Measurements from ENCODE around the gene PBX4.

PBX4 gene

DNA sequence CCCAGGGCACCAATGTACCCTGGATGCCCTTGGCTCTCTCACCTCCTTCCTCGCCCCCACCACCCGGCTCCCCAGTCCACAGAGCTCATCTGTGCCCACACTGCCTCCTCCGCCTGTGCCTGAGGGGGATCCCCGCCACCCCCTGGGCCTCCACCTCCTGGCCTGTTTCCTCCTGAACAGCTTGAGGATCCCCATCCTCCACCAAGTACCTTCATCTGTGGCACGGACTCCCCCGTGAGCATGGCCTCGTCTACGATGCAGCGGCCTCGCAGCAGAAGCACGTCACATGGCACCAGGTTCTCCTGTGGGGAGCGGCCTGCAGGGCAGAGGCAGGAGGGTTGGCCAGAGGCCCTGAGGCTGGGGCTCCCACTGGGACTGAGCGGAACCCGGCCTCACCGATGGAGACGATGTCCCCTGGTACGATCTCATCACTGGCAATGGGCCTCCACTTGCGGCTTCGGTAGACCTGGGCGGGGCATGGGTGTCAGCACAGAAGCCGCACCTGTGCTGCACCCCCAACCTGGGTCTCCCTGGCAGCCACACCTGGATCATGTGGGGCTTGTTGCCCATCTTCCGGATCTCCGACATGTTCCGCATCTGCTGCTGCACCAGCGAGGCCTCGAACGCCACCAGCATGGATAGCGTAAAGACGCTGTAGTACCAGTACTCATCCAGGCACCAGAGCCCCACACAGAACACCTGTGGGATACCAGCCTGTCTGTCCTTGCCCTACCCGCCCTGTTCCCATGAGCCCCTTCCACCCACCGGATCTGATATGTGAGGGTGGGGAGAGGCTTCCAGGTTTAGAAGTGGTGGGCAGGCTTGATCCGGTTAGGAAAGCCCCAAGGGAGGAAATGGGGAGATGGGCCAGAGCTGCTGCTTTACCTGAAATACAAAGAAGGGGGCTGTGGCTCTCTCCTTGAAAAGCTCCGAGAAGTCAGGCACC lies 38.2 kb upstream of the PBX4 start:
- Histone ChIP-seq H3K27ac (ENCODE audit: low read length) (no peak overlapping the region), H3K36me3 (ENCODE audit: insufficient read depth, low read depth, low read length) (peaks cover 86% of the 10 kb centered on the region), H3K4me3 (ENCODE audit: low read length) (no peak overlapping the region), H3K9me3 (ENCODE audit: insufficient read depth, low read depth, low read length) (no peaks in the 10 kb centered on the region), H3K27me3 (ENCODE audit: insufficient read depth, low read length) (no peaks in the 10 kb centered on the region), H3K4me1 (ENCODE audit: insufficient read depth, low read length) (no peaks in the 10 kb centered on the region), H3K9ac (ENCODE audit: low read depth, low read length) (no peak overlapping the region)

DNA sequence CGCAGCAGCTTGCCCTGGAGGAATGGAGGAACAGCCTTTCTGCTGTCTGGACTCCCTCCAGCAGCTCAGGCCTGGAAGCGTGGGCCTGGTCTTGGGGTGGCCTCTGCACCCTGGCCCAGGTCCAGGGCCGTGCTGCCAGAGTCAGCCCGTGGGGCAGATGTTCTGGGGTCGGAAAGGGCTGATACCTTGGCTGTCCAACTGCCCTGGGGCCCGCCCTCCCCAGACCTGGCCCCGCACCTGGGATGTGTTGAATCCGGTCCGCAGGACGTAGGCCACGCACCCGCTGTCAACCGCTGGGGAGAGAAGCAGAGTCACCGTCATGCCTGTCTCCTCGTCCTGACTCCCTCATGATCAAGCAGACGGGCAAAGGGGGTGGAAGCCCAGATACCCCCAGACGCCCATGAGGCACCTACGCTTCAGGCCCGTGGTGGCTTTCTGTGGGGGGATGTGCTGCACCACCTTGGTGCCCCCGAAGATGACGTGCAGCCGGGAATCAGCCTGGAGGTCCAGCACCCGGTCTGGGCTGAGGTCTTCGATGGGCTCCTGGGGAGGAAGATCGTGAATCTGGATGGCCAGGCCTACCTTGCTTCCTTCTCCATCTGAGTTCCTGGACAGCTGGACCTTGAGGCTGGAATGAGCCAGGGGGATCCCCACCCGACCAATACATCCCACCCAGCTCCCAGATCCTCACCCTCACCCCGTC lies 37.3 kb upstream of the PBX4 start:
- Histone ChIP-seq H3K27ac (ENCODE audit: low read length) (no peak overlapping the region), H3K9me3 (ENCODE audit: insufficient read depth, low read depth, low read length) (no peaks in the 10 kb centered on the region), H3K4me1 (ENCODE audit: insufficient read depth, low read length) (no peaks in the 10 kb centered on the region), H3K36me3 (ENCODE audit: insufficient read depth, low read depth, low read length) (peaks cover 91% of the 10 kb centered on the region), H3K4me3 (ENCODE audit: low read length) (no peak overlapping the region), H3K9ac (ENCODE audit: low read depth, low read length) (no peak overlapping the region), H3K27me3 (ENCODE audit: insufficient read depth, low read length) (no peaks in the 10 kb centered on the region)

DNA sequence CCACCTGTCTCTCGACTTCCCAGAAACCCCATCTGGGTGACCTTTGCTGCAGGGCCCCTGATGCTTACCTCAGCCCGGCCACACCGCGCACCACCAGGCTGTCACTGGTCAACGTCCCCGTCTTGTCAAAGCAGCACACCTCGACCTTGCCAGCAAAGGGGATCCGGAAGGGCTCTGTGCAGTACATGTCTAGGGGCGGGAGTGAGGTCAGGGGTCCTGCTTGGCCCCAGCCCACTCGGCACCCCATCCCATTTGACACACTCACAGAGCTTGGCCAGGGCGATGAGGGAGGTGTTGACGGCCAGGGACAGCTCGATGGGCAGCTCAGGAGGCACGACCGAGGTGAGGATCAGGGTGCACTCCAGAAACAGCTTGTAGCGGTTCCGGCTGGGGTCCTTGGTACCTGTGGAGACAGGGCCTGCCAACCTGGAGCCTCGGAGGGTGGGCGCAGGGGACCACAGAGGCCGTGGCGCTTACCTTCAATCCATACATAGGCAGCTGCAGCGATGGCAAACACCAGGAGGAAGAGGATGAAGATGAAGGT lies 36.6 kb upstream of the PBX4 start:
- Histone ChIP-seq H3K4me1 (ENCODE audit: insufficient read depth, low read length) (no peaks in the 10 kb centered on the region), H3K9me3 (ENCODE audit: insufficient read depth, low read depth, low read length) (no peaks in the 10 kb centered on the region), H3K27me3 (ENCODE audit: insufficient read depth, low read length) (no peaks in the 10 kb centered on the region), H3K9ac (ENCODE audit: low read depth, low read length) (no peak overlapping the region), H3K4me3 (ENCODE audit: low read length) (no peak overlapping the region), H3K36me3 (ENCODE audit: insufficient read depth, low read depth, low read length) (peaks cover 98% of the 10 kb centered on the region), H3K27ac (ENCODE audit: low read length) (no peak overlapping the region)

DNA sequence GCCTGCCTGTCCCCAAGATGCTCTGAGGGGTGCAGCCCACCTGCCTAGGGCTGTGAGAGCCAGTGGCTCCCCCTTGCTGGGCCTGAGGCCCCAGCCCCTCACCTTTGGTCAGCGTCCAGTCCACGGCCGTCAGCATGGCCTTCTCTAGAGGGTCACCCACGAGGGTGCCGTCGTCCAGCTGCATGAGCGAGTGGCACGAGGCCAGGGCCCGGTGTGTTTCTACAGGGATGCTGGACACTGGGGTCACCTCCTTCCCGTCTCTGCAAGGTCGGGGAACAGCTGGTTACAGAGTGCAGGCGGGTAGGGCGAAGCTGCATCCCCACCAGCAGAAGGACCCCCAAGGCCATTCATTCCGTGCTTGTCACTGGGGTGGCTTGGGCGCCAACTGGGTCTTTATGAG lies 36.0 kb upstream of the PBX4 start:
- Histone ChIP-seq H3K4me1 (ENCODE audit: insufficient read depth, low read length) (no peaks in the 10 kb centered on the region), H3K36me3 (ENCODE audit: insufficient read depth, low read depth, low read length) (peaks cover 97% of the 10 kb centered on the region), H3K27ac (ENCODE audit: low read length) (no peak overlapping the region), H3K9me3 (ENCODE audit: insufficient read depth, low read depth, low read length) (no peaks in the 10 kb centered on the region), H3K4me3 (ENCODE audit: low read length) (no peak overlapping the region), H3K27me3 (ENCODE audit: insufficient read depth, low read length) (no peaks in the 10 kb centered on the region), H3K9ac (ENCODE audit: low read depth, low read length) (no peak overlapping the region)

DNA sequence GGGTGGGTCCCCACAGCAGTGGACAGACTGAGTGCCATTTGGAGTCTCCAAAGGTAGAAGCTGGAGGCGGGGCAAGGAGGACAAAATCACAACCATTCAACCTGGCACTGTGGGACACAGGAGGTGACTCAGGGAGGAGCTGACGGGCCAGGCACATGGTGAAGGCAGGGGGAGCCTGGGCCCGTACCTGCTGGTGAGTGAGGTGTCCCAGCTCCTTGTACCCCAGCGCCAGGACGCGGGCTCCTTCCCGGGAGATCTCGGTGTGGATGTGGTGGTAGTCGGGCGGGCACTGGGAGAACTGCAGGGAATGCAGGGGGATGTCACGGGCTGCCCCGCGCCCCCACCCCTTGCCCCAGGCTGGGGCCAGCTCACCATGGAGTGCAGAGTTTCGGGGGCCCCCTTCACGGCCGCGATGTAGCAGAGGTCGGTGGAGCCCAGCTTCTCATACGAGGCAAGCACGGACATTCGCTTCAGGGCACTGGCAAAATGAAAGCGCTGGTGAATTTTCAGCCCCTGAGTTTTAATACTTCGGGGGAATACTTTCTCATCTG lies 35.2 kb upstream of the PBX4 start:
- no peaks in the 10 kb centered on the region for H3K27me3 ChIP-seq (ENCODE audit: insufficient read depth, low read length)
- no peak overlapping the region for H3K9ac ChIP-seq (ENCODE audit: low read depth, low read length)
- H3K4me1 ChIP-seq (ENCODE audit: insufficient read depth, low read length), result no peaks in the 10 kb centered on the region
- peaks cover 97% of the 10 kb centered on the region for H3K36me3 ChIP-seq (ENCODE audit: insufficient read depth, low read depth, low read length)
- no peak overlapping the region for H3K27ac ChIP-seq (ENCODE audit: low read length)
- H3K4me3 ChIP-seq (ENCODE audit: low read length), result no peak overlapping the region
- no peaks in the 10 kb centered on the region for H3K9me3 ChIP-seq (ENCODE audit: insufficient read depth, low read depth, low read length)

DNA sequence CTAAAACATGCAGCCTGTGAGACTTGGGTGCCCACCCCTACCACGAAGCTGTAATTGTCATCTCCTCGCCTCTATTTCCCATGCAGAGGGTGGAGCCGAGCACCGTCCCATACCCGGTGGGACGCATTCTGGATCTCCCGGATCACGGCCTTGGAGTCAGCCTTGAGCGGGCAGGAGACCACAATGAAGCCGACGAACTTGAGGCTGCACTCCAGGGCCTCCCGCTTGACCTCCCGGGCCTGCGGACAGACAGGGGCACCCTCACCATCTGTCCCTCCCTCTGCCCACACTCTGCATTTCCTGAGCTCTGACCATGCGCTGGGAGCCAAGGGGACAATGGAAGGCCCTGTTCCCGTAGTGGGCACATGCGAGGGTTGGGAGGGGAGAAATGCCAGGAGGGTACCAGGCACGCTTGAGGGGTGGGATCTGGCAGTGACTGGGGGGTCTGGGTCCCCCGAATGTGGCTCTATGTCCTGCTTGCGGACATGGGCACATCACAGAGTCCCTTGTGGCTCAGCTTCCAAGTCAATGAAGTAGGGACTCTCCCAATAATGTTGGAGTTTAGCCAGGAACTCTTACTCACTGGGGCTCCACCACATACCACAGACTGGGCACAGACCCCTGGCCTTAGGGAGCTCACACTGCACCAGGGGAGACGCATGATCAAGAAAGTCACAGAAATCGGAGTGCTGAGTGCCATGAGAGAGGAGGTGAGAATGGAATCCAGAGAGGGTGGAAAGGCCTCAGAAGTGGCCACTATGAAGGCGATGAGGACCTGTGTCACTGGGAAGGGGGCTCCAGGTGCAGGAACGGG lies 34.2 kb upstream of the PBX4 start:
- Histone ChIP-seq H3K36me3 (ENCODE audit: insufficient read depth, low read depth, low read length) (peaks cover 97% of the 10 kb centered on the region), H3K4me1 (ENCODE audit: insufficient read depth, low read length) (no peaks in the 10 kb centered on the region), H3K4me3 (ENCODE audit: low read length) (no peak overlapping the region), H3K9ac (ENCODE audit: low read depth, low read length) (no peak overlapping the region), H3K27ac (ENCODE audit: low read length) (no peak overlapping the region), H3K9me3 (ENCODE audit: insufficient read depth, low read depth, low read length) (no peaks in the 10 kb centered on the region), H3K27me3 (ENCODE audit: insufficient read depth, low read length) (no peaks in the 10 kb centered on the region)

DNA sequence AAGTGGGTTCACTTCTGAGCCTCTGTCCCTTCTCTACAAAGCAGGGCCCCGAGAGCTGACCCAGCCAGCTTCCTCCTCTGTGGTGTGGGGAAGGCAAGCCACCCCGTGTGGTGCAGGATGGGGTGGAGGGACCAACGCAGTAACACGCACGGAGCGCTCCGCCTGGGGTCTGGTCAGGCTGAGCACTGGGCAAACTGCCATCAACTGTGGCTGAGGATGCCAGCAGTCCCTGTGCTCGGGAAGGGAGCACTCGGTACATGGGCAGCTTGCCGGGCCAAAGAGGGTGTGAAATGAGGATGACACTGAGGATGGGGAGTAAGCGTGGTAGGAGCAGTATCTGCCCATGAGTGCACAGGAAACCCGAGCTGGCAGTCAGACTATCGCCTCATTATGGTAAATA lies 32.6 kb upstream of the PBX4 start:
- peaks cover 97% of the 10 kb centered on the region for H3K36me3 ChIP-seq (ENCODE audit: insufficient read depth, low read depth, low read length)
- H3K27ac ChIP-seq (ENCODE audit: low read length), result no peak overlapping the region
- H3K9ac ChIP-seq (ENCODE audit: low read depth, low read length), result no peak overlapping the region
- no peaks in the 10 kb centered on the region for H3K27me3 ChIP-seq (ENCODE audit: insufficient read depth, low read length)
- H3K4me1 ChIP-seq (ENCODE audit: insufficient read depth, low read length), result no peaks in the 10 kb centered on the region
- H3K4me3 ChIP-seq (ENCODE audit: low read length), result no peak overlapping the region
- H3K9me3 ChIP-seq (ENCODE audit: insufficient read depth, low read depth, low read length), result no peaks in the 10 kb centered on the region

DNA sequence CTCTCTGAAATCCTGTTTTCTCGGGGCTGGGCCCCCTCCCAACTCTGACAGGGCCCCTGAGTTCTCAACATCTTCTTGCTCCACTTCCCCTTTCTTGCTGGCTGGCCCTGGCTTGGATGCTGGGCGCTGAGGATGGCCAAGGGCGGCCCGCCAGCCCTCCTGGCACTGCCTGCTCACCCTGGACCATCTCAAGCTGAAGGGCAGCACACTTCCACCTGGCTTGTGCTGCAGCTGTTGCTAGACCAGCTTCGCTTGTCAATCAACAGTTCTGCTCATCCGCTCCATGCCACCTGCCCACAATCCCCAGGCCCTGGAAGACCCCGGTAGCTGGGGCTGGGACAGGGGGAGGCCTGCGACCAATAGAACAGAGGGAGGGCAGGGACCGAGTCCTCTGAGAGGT lies 31.8 kb upstream of the PBX4 start:
- H3K4me3 ChIP-seq (ENCODE audit: low read length), result no peak overlapping the region
- peaks cover 97% of the 10 kb centered on the region for H3K36me3 ChIP-seq (ENCODE audit: insufficient read depth, low read depth, low read length)
- H3K9ac ChIP-seq (ENCODE audit: low read depth, low read length), result no peak overlapping the region
- no peaks in the 10 kb centered on the region for H3K9me3 ChIP-seq (ENCODE audit: insufficient read depth, low read depth, low read length)
- H3K27ac ChIP-seq (ENCODE audit: low read length), result no peak overlapping the region
- H3K27me3 ChIP-seq (ENCODE audit: insufficient read depth, low read length), result no peaks in the 10 kb centered on the region
- H3K4me1 ChIP-seq (ENCODE audit: insufficient read depth, low read length), result no peaks in the 10 kb centered on the region

DNA sequence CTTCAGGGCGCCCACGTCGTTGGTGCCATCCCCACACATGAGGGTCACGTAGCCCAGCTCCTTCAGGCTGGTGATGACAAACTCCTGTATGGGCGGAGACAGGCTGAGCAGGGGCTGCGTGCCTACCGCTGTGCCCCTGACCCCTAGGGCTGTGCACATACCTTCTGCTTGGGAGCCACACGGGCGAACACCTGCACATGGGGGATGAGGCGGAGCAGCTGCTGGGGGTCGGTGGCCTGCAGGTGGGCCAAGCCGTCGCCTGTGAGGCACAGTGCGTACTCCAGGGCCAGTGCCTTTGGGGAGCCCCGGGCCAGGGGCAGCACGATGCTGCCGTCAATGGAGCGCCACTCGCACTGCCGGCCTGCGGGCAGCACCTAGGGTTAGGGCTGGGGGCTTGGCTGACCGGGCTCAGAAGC lies 31.1 kb upstream of the PBX4 start:
- Histone ChIP-seq H3K4me1 (ENCODE audit: insufficient read depth, low read length) (no peaks in the 10 kb centered on the region), H3K27ac (ENCODE audit: low read length) (no peak overlapping the region), H3K9ac (ENCODE audit: low read depth, low read length) (no peak overlapping the region), H3K9me3 (ENCODE audit: insufficient read depth, low read depth, low read length) (no peaks in the 10 kb centered on the region), H3K4me3 (ENCODE audit: low read length) (no peak overlapping the region), H3K27me3 (ENCODE audit: insufficient read depth, low read length) (no peaks in the 10 kb centered on the region), H3K36me3 (ENCODE audit: insufficient read depth, low read depth, low read length) (peaks cover 97% of the 10 kb centered on the region)

DNA sequence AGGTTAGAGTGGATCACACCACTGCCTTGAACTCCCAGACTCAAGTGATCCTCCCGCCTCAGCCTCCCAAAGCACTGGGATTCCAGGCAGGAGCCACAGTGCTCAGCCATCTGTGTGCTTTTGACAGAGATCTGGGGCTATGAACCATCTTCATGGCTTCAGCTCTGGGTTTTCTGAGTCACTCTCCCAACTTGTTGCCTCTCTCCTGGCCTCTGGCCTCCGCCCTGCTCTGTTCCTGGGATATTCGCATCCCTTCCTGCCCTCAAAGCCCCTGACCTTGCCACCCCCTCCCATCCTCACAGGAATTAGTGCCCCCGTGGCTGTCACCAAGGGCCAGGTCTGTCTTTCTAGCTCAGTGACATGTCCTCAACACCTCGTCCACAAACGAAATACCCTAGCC lies 30.7 kb upstream of the PBX4 start:
- H3K9me3 ChIP-seq (ENCODE audit: insufficient read depth, low read depth, low read length), result no peaks in the 10 kb centered on the region
- no peak overlapping the region for H3K4me3 ChIP-seq (ENCODE audit: low read length)
- H3K27me3 ChIP-seq (ENCODE audit: insufficient read depth, low read length), result no peaks in the 10 kb centered on the region
- no peak overlapping the region for H3K9ac ChIP-seq (ENCODE audit: low read depth, low read length)
- peaks cover 94% of the 10 kb centered on the region for H3K36me3 ChIP-seq (ENCODE audit: insufficient read depth, low read depth, low read length)
- H3K4me1 ChIP-seq (ENCODE audit: insufficient read depth, low read length), result no peaks in the 10 kb centered on the region
- H3K27ac ChIP-seq (ENCODE audit: low read length), result no peak overlapping the region
